Spleen (tissue), 11 donors: ENCODE measurements around the gene FADS1. TPM values are rescaled to one million over a fixed set of nuclear protein-coding genes. Genes with fewer than 3 reads are reported as not detected.

ENCODE experiments used
- DNase-seq: peaks from one replicate; pipeline ENCODE4 v3.0.0-alpha.2; 2020
- H3K27ac ChIP-seq, 8 donors: fragments of 200-600 bp; sonication (generic) in 7 of 8; 1 replicate in 4 of 8; 2 replicates in 4 of 8; pipeline versions ENCODE4 v1.5.0 to v1.8.0; 2016 to 2021; ENCODE audit warnings: inconsistent platforms in 4 of 8, mild to moderate bottlenecking in 4 of 8, moderate library complexity in 1 of 8
- H3K27me3 ChIP-seq, 7 donors: fragments of 200-600 bp; sonication (generic) in 6 of 7; replicated peaks in 1 of 7; 1 replicate in 4 of 7; 2 replicates in 3 of 7; pipeline versions ENCODE4 v1.5.0 to v1.8.0; 2016 to 2021; ENCODE audit warnings: inconsistent platforms in 3 of 7, mild to moderate bottlenecking in 1 of 7
- H3K36me3 ChIP-seq, 6 donors: fragments of 200-600 bp; sonication (generic) in 5 of 6; 1 replicate in 4 of 6; 2 replicates in 2 of 6; pipeline versions ENCODE4 v1.5.0 to v1.8.0; 2016 to 2021; ENCODE audit warnings: inconsistent platforms in 2 of 6
- H3K4me1 ChIP-seq, 6 donors: fragments of 200-600 bp; sonication (generic) in 5 of 6; 1 replicate in 3 of 6; 2 replicates in 3 of 6; pipeline versions ENCODE4 v1.5.0 to v1.8.0; 2016 to 2021; ENCODE audit warnings: inconsistent platforms in 3 of 6
- H3K4me3 ChIP-seq, 8 donors: fragments of 200-600 bp; sonication (generic) in 7 of 8; 1 replicate in 4 of 8; 2 replicates in 4 of 8; pipeline versions ENCODE4 v1.5.0 to v1.8.0; 2016 to 2021; ENCODE audit warnings: inconsistent platforms in 4 of 8, mild to moderate bottlenecking in 4 of 8, moderate library complexity in 2 of 8
- H3K9me3 ChIP-seq, 8 donors: fragments of 200-600 bp; sonication (generic) in 7 of 8; 1 replicate in 4 of 8; 2 replicates in 4 of 8; pipeline versions ENCODE4 v1.5.0 to v1.8.0; 2016 to 2021; ENCODE audit warnings: inconsistent platforms in 4 of 8
- POLR2A ChIP-seq, 3 donors: fragments of 450-650 bp; IDR thresholded peaks; one replicate each; pipeline ENCODE4 v1.5.1; 2017; ENCODE audit warnings: antibody characterized with exemption in 3 of 3, mild to moderate bottlenecking in 1 of 3
- POLR2AphosphoS5 ChIP-seq, 3 donors: sonication (generic); formaldehyde crosslinking; IDR thresholded peaks; one replicate each; pipeline ENCODE4 v1.5.1; 2017; ENCODE audit warnings: antibody characterized with exemption in 3 of 3
- WGBS, 5 donors: extraction: QIAGEN DNeasy Blood & Tissue Kit in 3 of 5; methylation state at CpG; one replicate each; pipeline versions ENCODE4 v1.1.5 to v1.1.7; 2013 to 2018; 5-methylcytosine and 5-hydroxymethylcytosine counted together
- intact Hi-C: fragments of 100-400 bp; cut with DNase I; formaldehyde crosslinking; loops from one replicate; pipeline ENCODE4 v1.15.0; 2023; ENCODE audit warnings: low total_unique reads
- polyA plus RNA-seq, 3 donors: library from polyadenylated mRNA; stranded (reverse); fragments of 200-250 nt; gene quantifications; one replicate each; pipeline ENCODE4 v1.2.1, GENCODE V29; 2013
- total RNA-seq, 7 donors: library from RNA; depleted of rRNA in 3 of 7; stranded (reverse); fragments of >200 nt in 3 of 7; fragmentation: NEBNext Ultra II Directional in 4 of 7; extraction: Animal tissue kit (Norgen Biotek cat#: 25700) in 4 of 7; gene quantifications; one replicate each; pipeline versions ENCODE4 v1.1.0 to v1.2.1, GENCODE V29; 2016 to 2021
- TF ChIP-seq, protein P1 (sequence below), 11 experiments: fragments of 200-600 bp in 7 of 11; fragments of 450-650 bp in 4 of 11; sonication (generic) in 4 of 11; IDR thresholded peaks in 8 of 11; conservative IDR thresholded peaks in 3 of 11; 1 replicate in 7 of 11; 2 replicates in 4 of 11; pipeline versions ENCODE4 v1.4.0 to v1.8.0; 2016 to 2021; ENCODE audit warnings: antibody characterized with exemption in 11 of 11, inconsistent platforms in 4 of 11, mild to moderate bottlenecking in 1 of 11
- donor health status: healthy with polysubstance abuse.
- donor health status: DM: no; HTN: no; CAD: no; lungs with moderate emphysema.
- donor health status: DM: no; HTN: no; CAD: no.
- donor health status: Bipolar disorder and iron deficiency.
- donor health status: healthy.
- donor health status: DM: no; HTN: no; CAD: no.
- donor health status: DM: yes; HTN: yes; CAD: no.

The FADS1 gene
- total and polyA plus RNA-seq, 10 donors = 2.2 to 25.6 (median 10.4) TPM

DNA sequence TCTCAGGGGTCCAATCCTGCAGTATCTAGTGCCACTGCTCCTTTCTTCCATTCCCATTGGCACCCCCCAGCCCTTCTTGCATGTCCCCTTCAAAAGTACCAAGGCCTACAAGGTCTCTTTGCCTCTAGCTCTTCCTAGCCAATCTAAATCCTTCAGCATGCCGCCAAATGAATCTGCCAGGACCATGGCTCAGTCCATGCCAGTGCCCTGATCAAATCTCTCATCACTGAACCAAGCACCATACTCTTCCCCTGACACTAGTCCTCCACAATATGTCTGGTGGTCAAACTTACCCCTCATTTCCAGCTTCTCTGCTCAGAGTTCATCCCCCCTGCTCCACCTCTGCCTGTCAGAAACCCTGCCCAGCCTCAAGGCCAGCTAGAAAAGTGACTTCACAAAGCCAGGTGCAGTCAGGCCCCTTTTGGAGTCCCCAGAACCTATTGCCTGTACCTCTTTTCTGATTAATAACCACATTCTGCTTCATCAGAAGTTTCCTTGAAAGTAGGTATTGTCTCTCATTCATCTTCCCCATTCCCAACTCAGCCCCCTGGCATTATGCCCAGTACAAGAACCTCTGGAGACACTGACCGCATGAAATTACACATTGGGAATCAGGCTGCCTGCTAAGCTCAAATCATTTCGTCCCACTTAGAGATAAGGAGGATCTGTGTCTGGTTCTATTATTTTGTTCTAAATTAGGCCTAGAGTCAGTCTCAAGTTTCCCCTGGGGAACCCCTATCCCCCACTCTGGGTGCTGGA, 12.7 kb downstream of the FADS1 start:
- Histone ChIP-seq H3K4me1 (peaks cover 0 to 8% (median 2%) of the 10 kb centered on the region in 6 donors), H3K9me3 (no peaks in the 10 kb centered on the region), H3K36me3 (peaks cover 0 to 75% (median 15%) of the 10 kb centered on the region in 6 donors), H3K4me3 (no peak overlapping the region), H3K27ac (no peak overlapping the region), H3K27me3 (no peaks in the 10 kb centered on the region)
- peak; percentile 29 for DNase-seq
- no peak for TF ChIP-seq POLR2A (IDR thresholded peaks at IDR 0.05)
- TF ChIP-seq, protein P1, sequence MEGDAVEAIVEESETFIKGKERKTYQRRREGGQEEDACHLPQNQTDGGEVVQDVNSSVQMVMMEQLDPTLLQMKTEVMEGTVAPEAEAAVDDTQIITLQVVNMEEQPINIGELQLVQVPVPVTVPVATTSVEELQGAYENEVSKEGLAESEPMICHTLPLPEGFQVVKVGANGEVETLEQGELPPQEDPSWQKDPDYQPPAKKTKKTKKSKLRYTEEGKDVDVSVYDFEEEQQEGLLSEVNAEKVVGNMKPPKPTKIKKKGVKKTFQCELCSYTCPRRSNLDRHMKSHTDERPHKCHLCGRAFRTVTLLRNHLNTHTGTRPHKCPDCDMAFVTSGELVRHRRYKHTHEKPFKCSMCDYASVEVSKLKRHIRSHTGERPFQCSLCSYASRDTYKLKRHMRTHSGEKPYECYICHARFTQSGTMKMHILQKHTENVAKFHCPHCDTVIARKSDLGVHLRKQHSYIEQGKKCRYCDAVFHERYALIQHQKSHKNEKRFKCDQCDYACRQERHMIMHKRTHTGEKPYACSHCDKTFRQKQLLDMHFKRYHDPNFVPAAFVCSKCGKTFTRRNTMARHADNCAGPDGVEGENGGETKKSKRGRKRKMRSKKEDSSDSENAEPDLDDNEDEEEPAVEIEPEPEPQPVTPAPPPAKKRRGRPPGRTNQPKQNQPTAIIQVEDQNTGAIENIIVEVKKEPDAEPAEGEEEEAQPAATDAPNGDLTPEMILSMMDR (IDR thresholded peaks at IDR 0.05 in 8 of 11, conservative IDR thresholded peaks at IDR 0.05 in 3 of 11) = no peak
- no peak for TF ChIP-seq POLR2AphosphoS5 (IDR thresholded peaks at IDR 0.05)
- intact Hi-C loops = no loop called here
- 85 to 95% (median 90%) methylated on average over 3 of the region's 3 CpGs for WGBS, 5 donors

DNA sequence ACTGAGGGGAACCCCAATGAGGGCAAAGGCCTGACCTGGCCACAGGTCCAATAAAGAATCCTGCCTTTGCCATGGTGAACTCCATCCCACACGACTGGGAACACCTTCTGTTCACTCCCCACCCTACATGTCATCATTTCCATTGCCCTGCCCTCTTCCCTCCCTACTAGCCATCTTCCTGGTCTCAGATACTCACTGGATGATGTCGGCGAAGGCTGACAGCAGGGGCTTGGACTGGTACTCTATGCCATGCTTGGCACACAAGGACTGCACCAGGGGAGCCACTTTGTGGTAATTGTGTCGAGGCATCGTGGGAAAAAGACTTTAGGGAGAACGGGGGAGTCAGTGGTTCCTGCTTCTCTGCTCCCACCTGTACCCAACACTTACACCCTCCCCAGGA, 14.2 kb downstream of the FADS1 start:
- Histone ChIP-seq H3K9me3 (no peaks in the 10 kb centered on the region), H3K4me3 (no peak overlapping the region), H3K4me1 (peaks cover 0 to 13% (median 3%) of the 10 kb centered on the region in 6 donors), H3K27me3 (no peaks in the 10 kb centered on the region), H3K27ac (no peak overlapping the region), H3K36me3 (peaks cover 0 to 68% (median 11%) of the 10 kb centered on the region in 6 donors)
- TF ChIP-seq, protein P1 (IDR thresholded peaks at IDR 0.05 in 8 of 11, conservative IDR thresholded peaks at IDR 0.05 in 3 of 11) = no peak
- TF ChIP-seq POLR2AphosphoS5 (IDR thresholded peaks at IDR 0.05) (no peak), POLR2A (IDR thresholded peaks at IDR 0.05) (no peak)
- WGBS, 5 donors = 87 to 95% (median 92%) methylated on average over 5 to 6 of the region's 6 CpGs
- DNase-seq = peak; percentile 34
- intact Hi-C loops = no loop called here

DNA sequence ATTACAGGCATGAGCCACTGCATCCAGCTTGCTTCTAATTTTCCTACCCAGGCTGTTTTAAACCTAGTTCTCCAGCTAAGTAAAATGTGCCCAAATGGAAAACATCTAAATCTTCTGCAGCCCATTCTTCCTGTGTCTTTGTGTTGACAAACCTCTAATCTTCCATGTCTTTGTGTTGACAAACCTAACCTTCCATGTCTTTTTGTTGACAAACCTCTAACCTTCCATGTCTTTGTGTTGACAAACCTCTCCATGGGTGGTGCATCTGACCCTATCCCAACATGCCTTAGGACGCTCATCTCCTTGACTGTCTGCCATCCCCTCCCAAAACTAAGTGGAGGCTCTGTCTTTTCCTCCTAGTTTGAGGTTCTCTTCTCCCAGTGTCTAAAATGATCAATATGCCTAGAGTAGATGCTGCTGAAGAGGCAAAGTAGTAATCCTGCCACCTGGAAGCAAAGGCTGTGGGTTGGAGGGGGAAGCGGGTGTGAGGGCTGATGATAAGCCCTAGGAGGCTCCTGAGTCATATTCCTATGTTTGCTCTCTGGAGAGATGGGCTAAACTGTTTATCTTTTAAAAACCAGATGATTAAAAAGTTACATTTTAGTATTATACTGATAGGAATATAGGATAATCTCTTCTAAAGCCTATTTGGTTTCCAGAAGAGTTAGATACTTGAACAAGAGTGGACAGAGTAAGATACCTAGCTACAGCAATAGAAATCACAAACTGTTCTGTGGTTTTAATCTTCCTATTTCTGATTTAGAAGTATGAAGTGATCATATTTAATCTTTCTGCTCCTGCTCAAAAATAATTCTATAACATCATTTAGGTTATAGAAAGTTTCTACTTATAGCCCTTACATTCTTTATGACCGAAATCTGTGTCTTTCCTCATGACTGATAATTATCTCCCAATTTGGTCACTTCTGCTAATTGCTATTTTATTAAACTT, 16.2 kb downstream of the FADS1 start:
- no peak overlapping the region for H3K4me3 ChIP-seq
- TF ChIP-seq, protein P1 (IDR thresholded peaks at IDR 0.05 in 8 of 11, conservative IDR thresholded peaks at IDR 0.05 in 3 of 11) = no peak
- WGBS, 5 donors = 78 to 93% (median 91%) methylated on average over 3 of the region's 3 CpGs
- no peaks in the 10 kb centered on the region for H3K27me3 ChIP-seq
- H3K9me3 ChIP-seq = no peaks in the 10 kb centered on the region
- no peak overlapping the region for H3K27ac ChIP-seq
- intact Hi-C loops = no loop called here
- peaks cover 0 to 22% (median 7%) of the 10 kb centered on the region in 6 donors for H3K4me1 ChIP-seq
- peaks cover 0 to 64% (median 16%) of the 10 kb centered on the region in 6 donors for H3K36me3 ChIP-seq
- DNase-seq = no peak
